HepG2 (cell line): ENCODE data around the gene GPD1. TPM values are rescaled to one million over a fixed set of nuclear protein-coding genes. Genes with fewer than 3 reads are reported as not detected.

Source experiments
- ADNP ChIP-seq: sonication (generic); formaldehyde crosslinking; IDR thresholded peaks from 2 replicates; pipeline ENCODE4 v1.4.0; 2020; ENCODE audit warnings: missing genetic modification reagents
- BATF2 ChIP-seq: sonication (generic); formaldehyde crosslinking; IDR thresholded peaks from 2 replicates; pipeline ENCODE4 v1.8.0; 2022; ENCODE audit warnings: mild to moderate bottlenecking, missing genetic modification reagents, moderate library complexity
- CTCF ChIP-seq: sonication (generic); formaldehyde crosslinking; IDR thresholded peaks from 2 replicates; pipeline ENCODE4 v1.5.0; 2020; ENCODE audit warnings: mild to moderate bottlenecking, missing genetic modification reagents, moderate library complexity
- FOXK2 ChIP-seq: fragments of 450-650 bp; IDR thresholded peaks from 2 replicates; pipeline ENCODE4 v1.6.1; 2016
- HMGXB3 ChIP-seq: sonication (generic); formaldehyde crosslinking; IDR thresholded peaks from 2 replicates; pipeline ENCODE4 v1.4.0; 2020; ENCODE audit warnings: missing genetic modification reagents, borderline replicate concordance
- HNRNPK ChIP-seq: fragments of 200-400 bp; formaldehyde crosslinking; IDR thresholded peaks from 2 replicates; pipeline ENCODE4 v1.6.1; 2018; ENCODE audit warnings: low read length, low read depth, moderate library complexity, mild to moderate bottlenecking; ENCODE audit not compliant: poor library complexity, severe bottlenecking
- KDM6A ChIP-seq: IDR thresholded peaks from 2 replicates; pipeline ENCODE4 v1.6.1; 2016; ENCODE audit warnings: low read depth
- MEF2D ChIP-seq: sonication (generic); formaldehyde crosslinking; IDR thresholded peaks from 2 replicates; pipeline ENCODE4 v1.5.1; 2020; ENCODE audit warnings: mild to moderate bottlenecking, missing genetic modification reagents
- MNT ChIP-seq: fragments of 450-650 bp; IDR thresholded peaks from 2 replicates; pipeline ENCODE4 v1.6.1; 2016
- POGK ChIP-seq: sonication (generic); formaldehyde crosslinking; conservative IDR thresholded peaks from 2 replicates; pipeline ENCODE4 v1.8.0; 2022; ENCODE audit warnings: mild to moderate bottlenecking, moderate library complexity, missing genetic modification reagents
- POGZ ChIP-seq: sonication (generic); formaldehyde crosslinking; IDR thresholded peaks from 2 replicates; pipeline ENCODE4 v1.4.0; 2020; ENCODE audit warnings: mild to moderate bottlenecking, missing genetic modification reagents
- STAG1 ChIP-seq: sonication (generic); formaldehyde crosslinking; IDR thresholded peaks from 2 replicates; pipeline ENCODE4 v1.4.0; 2020; ENCODE audit warnings: missing genetic modification reagents
- TAF1 ChIP-seq: sonication (generic); formaldehyde crosslinking; IDR thresholded peaks from 2 replicates; pipeline ENCODE4 v1.4.0; 2020; ENCODE audit warnings: missing genetic modification reagents
- ZMYM3 ChIP-seq: sonication (generic); formaldehyde crosslinking; IDR thresholded peaks from 2 replicates; pipeline ENCODE4 v1.5.1; 2020; ENCODE audit warnings: mild to moderate bottlenecking, missing genetic modification reagents
- ZNF143 ChIP-seq: sonication (generic); formaldehyde crosslinking; IDR thresholded peaks from 2 replicates; pipeline ENCODE4 v1.4.0; 2020; ENCODE audit warnings: missing genetic modification reagents
- ZNF256 ChIP-seq: sonication (generic); formaldehyde crosslinking; conservative IDR thresholded peaks from 2 replicates; pipeline ENCODE4 v1.4.0; 2020; ENCODE audit warnings: missing genetic modification reagents
- polyA plus RNA-seq, 8 experiments: library from polyadenylated mRNA; depleted of rRNA in 3 of 8; stranded (reverse) in 7 of 8; unstranded in 1 of 8; fragments of >200 nt; fragmentation: Illumina TruSeq in 4 of 8; extraction: Trizol in 4 of 8; gene quantifications; 2 replicates each; pipeline versions ENCODE4 v1.2.1 to v1.2.3, GENCODE V29; 2011 to 2016; ENCODE audit warnings: low read depth in 4 of 8, missing spikeins in 1 of 8, mixed read lengths in 1 of 8; ENCODE audit not compliant: insufficient read depth in 1 of 8
- total RNA-seq, 5 experiments: library from RNA; depleted of rRNA; stranded (reverse); fragments of >200 nt; fragmentation: Illumina TruSeq; extraction: Trizol; gene quantifications; 2 replicates each; pipeline ENCODE4 v1.2.3, GENCODE V29; 2016; ENCODE audit warnings: low read depth in 1 of 5

The GPD1 gene
- total and polyA plus RNA-seq, 2 of the 13 experiments (the other 11 are each of a cell fraction or from before 2014, with no cell fraction given): 3.7 to 30.6 TPM

GRCh38 chr12:50088577-50089335 lies 15.1 kb upstream of the GPD1 start (continued):
- TF ChIP-seq HMGXB3 (no peak), ADNP (CRISPR knock-in tag) (no peak), POGK (no peak), MEF2D (CRISPR knock-in tag) (no peak), BATF2 (CRISPR knock-in tag) (no peak), POGZ (no peak), ZNF256 (no peak), CTCF (peak; percentile 87), ZNF143 (CRISPR knock-in tag) (no peak), STAG1 (peak; percentile 61), MNT (no peak), TAF1 (no peak), KDM6A (CRISPR knock-in tag) (no peak), HNRNPK (no peak), ZMYM3 (no peak), FOXK2 (no peak)
